Middle frontal gyrus (tissue), 1 donor: ENCODE results near the gene ACP4.
"Not testable (repeated sequence)": the region's sequence is repeated elsewhere in the genome, so short reads cannot be mapped to it uniquely, and the experiment has no call there.

Experiments used
- DNase-seq: peaks from one replicate; pipeline ENCODE4 v3.0.0-alpha.2; 2015; ENCODE audit warnings: low spot score; ENCODE audit errors: extremely low spot score

ACP4 gene

GRCh38 chr19:50776131-50776530 lies 14.1 kb upstream of the ACP4 start:
- DNase-seq: no peak

GRCh38 chr19:50777261-50777660 lies 13.0 kb upstream of the ACP4 start:
- DNase-seq: no peak

DNA sequence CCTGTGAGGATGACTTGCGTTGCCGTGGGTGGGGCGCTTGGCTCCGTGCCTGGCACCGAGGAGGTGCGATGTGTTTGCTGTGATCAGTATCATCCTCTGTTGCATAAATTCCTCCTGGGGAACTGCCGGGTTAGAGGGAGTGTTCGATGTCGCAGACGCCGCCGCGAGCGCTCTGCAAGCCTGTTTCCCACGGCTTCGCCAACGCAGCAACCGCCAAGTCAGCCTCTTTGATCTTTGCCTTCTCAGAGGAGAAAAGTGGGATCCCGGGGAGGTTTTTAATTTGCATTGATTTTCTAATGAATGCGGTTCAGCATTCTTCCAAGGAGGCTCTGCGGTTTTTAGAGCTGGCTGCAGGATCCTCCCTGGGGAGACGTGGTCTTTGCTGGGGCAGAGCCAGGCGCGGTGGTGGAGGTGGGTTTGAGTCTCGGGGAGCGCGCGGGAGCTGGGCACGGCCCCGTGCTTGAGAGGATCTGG lies 12.3 kb upstream of the ACP4 start:
- no peak for DNase-seq

- DNase-seq: no peak
Observed at GRCh38 chr19:50778906-50779430, 11.2 kb upstream of the ACP4 start.

- no peak for DNase-seq
Observed at GRCh38 chr19:50779504-50780457, 10.4 kb upstream of the ACP4 start.

DNA sequence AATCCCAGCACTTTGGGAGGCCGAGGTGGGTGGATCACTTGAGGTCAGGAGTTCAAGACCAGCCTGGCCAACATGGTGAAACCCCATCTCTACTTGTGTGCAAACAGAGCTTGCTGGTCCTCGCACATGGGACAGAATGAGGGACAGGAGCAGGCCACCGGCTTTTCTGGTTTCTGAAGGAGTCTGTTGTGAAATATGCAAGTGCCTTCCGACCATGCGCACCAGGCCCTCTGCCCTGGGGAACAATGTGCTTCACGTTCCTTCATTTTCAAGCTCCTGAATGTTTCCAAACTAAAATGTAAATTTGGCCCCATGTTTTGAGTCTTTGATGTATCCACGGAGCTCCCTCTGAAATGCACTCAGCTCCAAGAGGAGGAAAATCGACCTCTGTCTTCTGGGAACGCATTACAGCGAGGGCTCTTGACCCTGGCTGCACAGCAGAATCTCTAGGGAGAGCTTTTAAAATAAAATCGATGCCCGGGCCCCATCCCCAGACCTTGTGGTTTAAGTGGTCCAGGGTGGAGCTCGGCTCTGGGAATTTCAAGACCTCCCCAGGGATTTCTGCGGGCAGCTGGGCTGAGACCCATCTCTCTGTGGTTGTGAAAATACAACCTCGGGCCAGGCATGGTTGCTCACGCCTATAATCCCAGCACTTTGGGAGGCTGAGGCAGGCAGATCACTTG lies 9.3 kb upstream of the ACP4 start:
- no peak for DNase-seq

DNA sequence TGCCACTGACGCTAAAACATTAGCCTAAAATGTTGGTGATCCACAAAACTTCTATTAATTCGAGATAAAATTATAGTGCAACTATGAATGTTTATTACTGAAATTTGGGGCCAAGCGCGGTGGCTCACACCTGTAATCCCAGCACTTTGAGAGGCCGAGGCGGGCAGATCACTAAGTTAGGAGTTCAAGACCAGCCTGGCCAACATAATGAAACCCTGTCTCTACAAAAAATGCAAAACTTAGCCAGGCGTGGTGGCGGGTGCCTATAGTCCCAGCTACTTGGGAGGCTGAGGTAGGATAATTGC lies 6.4 kb upstream of the ACP4 start:
- not testable (repeated sequence) for DNase-seq

- no peak for DNase-seq
Observed at GRCh38 chr19:50784710-50785109, 5.5 kb upstream of the ACP4 start.

GRCh38 chr19:50785329-50785728 lies 4.9 kb upstream of the ACP4 start:
- DNase-seq: no peak

DNA sequence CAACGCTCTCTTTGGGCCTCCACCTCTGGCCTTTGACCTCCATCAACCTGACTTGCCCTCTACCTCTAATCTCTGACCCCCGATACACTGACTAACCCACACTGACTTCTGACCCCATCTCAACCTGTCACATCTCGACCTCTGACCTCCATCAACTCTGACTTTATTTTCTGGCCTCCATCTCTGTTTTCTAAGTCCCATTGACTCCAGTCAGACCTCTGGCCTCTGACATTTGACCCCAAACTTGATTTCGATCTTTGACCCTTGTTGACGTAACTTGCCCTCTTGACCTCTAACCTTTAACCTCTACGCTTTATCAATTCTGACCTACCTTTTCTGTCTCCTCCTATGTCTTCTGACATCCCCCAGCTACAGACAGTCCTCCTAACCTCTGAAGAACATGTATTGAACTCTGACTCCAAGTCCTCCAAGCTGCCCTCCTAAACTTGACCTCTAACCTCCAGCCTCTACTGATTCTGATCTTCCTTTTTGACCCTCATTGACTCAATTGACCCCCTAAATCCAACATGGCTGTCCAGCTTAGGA lies 780 bp downstream of the ACP4 start:
- no peak for DNase-seq

- DNase-seq: no peak
Observed at GRCh38 chr19:50791594-50792271, 1.5 kb downstream of the ACP4 start.

- DNase-seq: no peak
Observed at GRCh38 chr19:50792272-50793250, 2.3 kb downstream of the ACP4 start.

GRCh38 chr19:50793558-50794065 lies 3.4 kb downstream of the ACP4 start:
- DNase-seq: no peak

GRCh38 chr19:50794074-50794875 lies 4.1 kb downstream of the ACP4 start:
- DNase-seq: no peak

GRCh38 chr19:50794876-50795663 lies 4.9 kb downstream of the ACP4 start:
- no peak for DNase-seq

GRCh38 chr19:50795664-50796073 lies 5.5 kb downstream of the ACP4 start:
- no peak for DNase-seq

GRCh38 chr19:50796128-50796633 lies 6.0 kb downstream of the ACP4 start:
- DNase-seq: no peak
